ENCODE measurements around the gene MOGAT1.

The MOGAT1 gene

GRCh38 chr2:222643134-222643533 is 28.3 kb upstream of the MOGAT1 start:
- H3K79me1 ChIP-seq (ENCODE audit: low read depth, low read length): no peaks in the 10 kb centered on the region
- H3K27ac ChIP-seq (replicated peaks; ENCODE audit: low read length): no peak overlapping the region
- no peak overlapping the region for H3K9ac ChIP-seq (ENCODE audit: low read depth, low read length, poor library complexity)
- no peak overlapping the region for H3K4ac ChIP-seq (ENCODE audit: low read length)
- H3K18ac ChIP-seq (ENCODE audit: low read length): no peak overlapping the region
- no peaks in the 10 kb centered on the region for H3K9me3 ChIP-seq (replicated peaks in 1 of 2; ENCODE audit: control insufficient read depth in 2 of 2, insufficient read depth in 1 of 2, low read depth in 1 of 2, low read length in 2 of 2)
- DNase-seq (ENCODE audit: low spot score): no peak
- H2BK120ac ChIP-seq (ENCODE audit: low read depth, low read length): no peak overlapping the region
- H2BK15ac ChIP-seq (ENCODE audit: low read length): no peak overlapping the region
- no CpG with 5 or more reads among the region's 1 CpG for WGBS, 2 donors (ENCODE audit: extremely low coverage in 2 of 2, insufficient read length in 2 of 2, insufficient replicate concordance in 1 of 2)
- no peak overlapping the region for H3K23ac ChIP-seq (ENCODE audit: low read depth, low read length, poor library complexity)
- no peak overlapping the region for H4K91ac ChIP-seq (ENCODE audit: low read depth, low read length, poor library complexity)
- no peak overlapping the region for H4K8ac ChIP-seq (ENCODE audit: low read depth, low read length)
- H3K14ac ChIP-seq (ENCODE audit: low read length): no peak overlapping the region
- H2AFZ ChIP-seq (ENCODE audit: low read length): no peak overlapping the region
- no peak overlapping the region for H2BK5ac ChIP-seq (ENCODE audit: low read length)
- no peaks in the 10 kb centered on the region for H3K27me3 ChIP-seq (ENCODE audit: control insufficient read depth in 3 of 3, insufficient read depth in 3 of 3, low read depth in 1 of 3, low read length in 3 of 3)
- no peak overlapping the region for H3K4me3 ChIP-seq (ENCODE audit: low read length in 2 of 2)
- no peak overlapping the region for H2BK12ac ChIP-seq (ENCODE audit: low read length)
- no peaks in the 10 kb centered on the region for H3K4me1 ChIP-seq (ENCODE audit: control insufficient read depth in 2 of 2, insufficient read depth in 1 of 2, low read depth in 1 of 2, low read length in 2 of 2)
- no peak overlapping the region for H3K4me2 ChIP-seq (ENCODE audit: insufficient read depth, low read length, poor library complexity, severe bottlenecking)
- no peak overlapping the region for H2AK5ac ChIP-seq (ENCODE audit: low read depth, low read length)
- H3K36me3 ChIP-seq (replicated peaks in 1 of 2; ENCODE audit: control insufficient read depth in 2 of 2, insufficient read depth in 2 of 2, low read length in 2 of 2): peaks cover 10 to 100% of the 10 kb centered on the region in 2 donors

GRCh38 chr2:222646008-222646407 is 25.4 kb upstream of the MOGAT1 start:
- Histone ChIP-seq H2AK5ac (ENCODE audit: low read depth, low read length) (no peak overlapping the region), H3K4me2 (ENCODE audit: insufficient read depth, low read length, poor library complexity, severe bottlenecking) (no peak overlapping the region), H3K79me1 (ENCODE audit: low read depth, low read length) (no peaks in the 10 kb centered on the region), H3K27ac (replicated peaks; ENCODE audit: low read length) (no peak overlapping the region), H3K14ac (ENCODE audit: low read length) (no peak overlapping the region), H4K8ac (ENCODE audit: low read depth, low read length) (no peak overlapping the region), H2BK5ac (ENCODE audit: low read length) (no peak overlapping the region), H4K91ac (ENCODE audit: low read depth, low read length, poor library complexity) (no peak overlapping the region), H2BK120ac (ENCODE audit: low read depth, low read length) (no peak overlapping the region), H3K4ac (ENCODE audit: low read length) (no peak overlapping the region), H3K9me3 (replicated peaks in 1 of 2; ENCODE audit: control insufficient read depth in 2 of 2, insufficient read depth in 1 of 2, low read depth in 1 of 2, low read length in 2 of 2) (no peaks in the 10 kb centered on the region), H3K4me1 (ENCODE audit: control insufficient read depth in 2 of 2, insufficient read depth in 1 of 2, low read depth in 1 of 2, low read length in 2 of 2) (no peaks in the 10 kb centered on the region), H3K9ac (ENCODE audit: low read depth, low read length, poor library complexity) (no peak overlapping the region), H2BK12ac (ENCODE audit: low read length) (no peak overlapping the region), H3K18ac (ENCODE audit: low read length) (no peak overlapping the region), H3K23ac (ENCODE audit: low read depth, low read length, poor library complexity) (no peak overlapping the region), H2AFZ (ENCODE audit: low read length) (no peak overlapping the region), H3K27me3 (ENCODE audit: control insufficient read depth in 3 of 3, insufficient read depth in 3 of 3, low read depth in 1 of 3, low read length in 3 of 3) (no peaks in the 10 kb centered on the region), H2BK15ac (ENCODE audit: low read length) (no peak overlapping the region), H3K4me3 (ENCODE audit: low read length in 2 of 2) (no peak overlapping the region), H3K36me3 (replicated peaks in 1 of 2; ENCODE audit: control insufficient read depth in 2 of 2, insufficient read depth in 2 of 2, low read length in 2 of 2) (peaks cover 14 to 82% of the 10 kb centered on the region in 2 donors)
- no CpG with 5 or more reads among the region's 3 CpGs for WGBS, 2 donors (ENCODE audit: extremely low coverage in 2 of 2, insufficient read length in 2 of 2, insufficient replicate concordance in 1 of 2)
- DNase-seq (ENCODE audit: low spot score): no peak

- H3K4ac ChIP-seq (ENCODE audit: low read length): no peak overlapping the region
- no peak overlapping the region for H2BK120ac ChIP-seq (ENCODE audit: low read depth, low read length)
- WGBS, 2 donors (ENCODE audit: extremely low coverage in 2 of 2, insufficient read length in 2 of 2, insufficient replicate concordance in 1 of 2): no CpG with 5 or more reads among the region's 3 CpGs
- no peak overlapping the region for H3K4me3 ChIP-seq (ENCODE audit: low read length in 2 of 2)
- H2BK12ac ChIP-seq (ENCODE audit: low read length): no peak overlapping the region
- no peak overlapping the region for H2AFZ ChIP-seq (ENCODE audit: low read length)
- no peaks in the 10 kb centered on the region for H3K79me1 ChIP-seq (ENCODE audit: low read depth, low read length)
- H2AK5ac ChIP-seq (ENCODE audit: low read depth, low read length): no peak overlapping the region
- H3K14ac ChIP-seq (ENCODE audit: low read length): no peak overlapping the region
- H2BK15ac ChIP-seq (ENCODE audit: low read length): no peak overlapping the region
- no peaks in the 10 kb centered on the region for H3K4me1 ChIP-seq (ENCODE audit: control insufficient read depth in 2 of 2, insufficient read depth in 1 of 2, low read depth in 1 of 2, low read length in 2 of 2)
- H2BK5ac ChIP-seq (ENCODE audit: low read length): no peak overlapping the region
- no peak overlapping the region for H3K18ac ChIP-seq (ENCODE audit: low read length)
- H4K8ac ChIP-seq (ENCODE audit: low read depth, low read length): no peak overlapping the region
- no peak overlapping the region for H3K27ac ChIP-seq (replicated peaks; ENCODE audit: low read length)
- peaks cover 14 to 50% of the 10 kb centered on the region in 2 donors for H3K36me3 ChIP-seq (replicated peaks in 1 of 2; ENCODE audit: control insufficient read depth in 2 of 2, insufficient read depth in 2 of 2, low read length in 2 of 2)
- no peak overlapping the region for H3K4me2 ChIP-seq (ENCODE audit: insufficient read depth, low read length, poor library complexity, severe bottlenecking)
- DNase-seq (ENCODE audit: low spot score): no peak
- no peaks in the 10 kb centered on the region for H3K27me3 ChIP-seq (ENCODE audit: control insufficient read depth in 3 of 3, insufficient read depth in 3 of 3, low read depth in 1 of 3, low read length in 3 of 3)
- no peak overlapping the region for H3K9ac ChIP-seq (ENCODE audit: low read depth, low read length, poor library complexity)
- no peak overlapping the region for H4K91ac ChIP-seq (ENCODE audit: low read depth, low read length, poor library complexity)
- no peak overlapping the region for H3K23ac ChIP-seq (ENCODE audit: low read depth, low read length, poor library complexity)
- H3K9me3 ChIP-seq (replicated peaks in 1 of 2; ENCODE audit: control insufficient read depth in 2 of 2, insufficient read depth in 1 of 2, low read depth in 1 of 2, low read length in 2 of 2): no peaks in the 10 kb centered on the region
Observed at GRCh38 chr2:222649801-222650200, 21.7 kb upstream of the MOGAT1 start.

DNA sequence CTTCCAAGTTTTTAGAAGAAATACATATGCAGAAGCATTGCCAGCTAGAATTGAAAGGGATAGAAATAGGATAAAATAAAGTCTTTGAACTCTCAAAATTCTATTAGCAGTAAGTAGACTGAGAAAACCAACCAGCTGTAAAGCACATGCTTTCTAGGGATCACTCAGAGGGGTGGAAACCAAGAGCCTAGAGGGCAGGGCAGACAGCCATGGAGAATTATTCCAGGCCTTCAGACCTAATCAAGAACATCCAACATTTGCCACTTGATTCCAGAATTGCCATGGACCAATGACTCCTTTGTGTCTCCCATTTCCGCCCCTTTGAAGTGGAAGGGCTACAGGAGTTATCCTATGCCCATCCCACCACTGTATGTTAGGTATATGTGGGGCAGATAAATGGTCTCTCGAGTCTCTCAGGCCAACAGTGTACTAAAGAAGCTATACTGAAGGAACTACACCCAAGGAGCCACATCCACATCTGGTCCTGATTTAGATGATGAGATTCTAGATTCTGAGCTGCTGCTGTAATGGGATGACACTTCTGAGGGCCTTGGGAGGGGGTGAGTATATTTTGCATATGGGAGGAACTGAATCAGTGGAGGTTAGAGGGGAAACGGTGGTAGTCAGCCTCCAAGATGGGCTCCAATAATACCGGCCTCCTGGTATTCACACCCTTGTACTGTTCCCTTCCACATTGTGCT is 19.6 kb upstream of the MOGAT1 start:
- no CpG with 5 or more reads among the region's 4 CpGs for WGBS, 2 donors (ENCODE audit: extremely low coverage in 2 of 2, insufficient read length in 2 of 2, insufficient replicate concordance in 1 of 2)
- Histone ChIP-seq H3K4ac (ENCODE audit: low read length) (no peak overlapping the region), H2AFZ (ENCODE audit: low read length) (no peak overlapping the region), H2AK5ac (ENCODE audit: low read depth, low read length) (no peak overlapping the region), H3K4me3 (ENCODE audit: low read length in 2 of 2) (no peak overlapping the region), H3K36me3 (replicated peaks in 1 of 2; ENCODE audit: control insufficient read depth in 2 of 2, insufficient read depth in 2 of 2, low read length in 2 of 2) (peaks cover 10 to 30% of the 10 kb centered on the region in 2 donors), H3K27me3 (ENCODE audit: control insufficient read depth in 3 of 3, insufficient read depth in 3 of 3, low read depth in 1 of 3, low read length in 3 of 3) (no peaks in the 10 kb centered on the region), H3K4me2 (ENCODE audit: insufficient read depth, low read length, poor library complexity, severe bottlenecking) (no peak overlapping the region), H2BK120ac (ENCODE audit: low read depth, low read length) (no peak overlapping the region), H3K18ac (ENCODE audit: low read length) (no peak overlapping the region), H3K9ac (ENCODE audit: low read depth, low read length, poor library complexity) (no peak overlapping the region), H2BK15ac (ENCODE audit: low read length) (no peak overlapping the region), H3K4me1 (ENCODE audit: control insufficient read depth in 2 of 2, insufficient read depth in 1 of 2, low read depth in 1 of 2, low read length in 2 of 2) (peaks cover 0 to 1% of the 10 kb centered on the region in 2 donors), H3K79me1 (ENCODE audit: low read depth, low read length) (peaks cover 6% of the 10 kb centered on the region), H3K27ac (replicated peaks; ENCODE audit: low read length) (no peak overlapping the region), H3K9me3 (replicated peaks in 1 of 2; ENCODE audit: control insufficient read depth in 2 of 2, insufficient read depth in 1 of 2, low read depth in 1 of 2, low read length in 2 of 2) (no peaks in the 10 kb centered on the region), H4K8ac (ENCODE audit: low read depth, low read length) (no peak overlapping the region), H3K14ac (ENCODE audit: low read length) (no peak overlapping the region), H3K23ac (ENCODE audit: low read depth, low read length, poor library complexity) (no peak overlapping the region), H2BK12ac (ENCODE audit: low read length) (no peak overlapping the region), H2BK5ac (ENCODE audit: low read length) (no peak overlapping the region), H4K91ac (ENCODE audit: low read depth, low read length, poor library complexity) (no peak overlapping the region)
- no peak for DNase-seq (ENCODE audit: low spot score)
